Measurements from ENCODE around the gene CDC5L.

Gene CDC5L

DNA sequence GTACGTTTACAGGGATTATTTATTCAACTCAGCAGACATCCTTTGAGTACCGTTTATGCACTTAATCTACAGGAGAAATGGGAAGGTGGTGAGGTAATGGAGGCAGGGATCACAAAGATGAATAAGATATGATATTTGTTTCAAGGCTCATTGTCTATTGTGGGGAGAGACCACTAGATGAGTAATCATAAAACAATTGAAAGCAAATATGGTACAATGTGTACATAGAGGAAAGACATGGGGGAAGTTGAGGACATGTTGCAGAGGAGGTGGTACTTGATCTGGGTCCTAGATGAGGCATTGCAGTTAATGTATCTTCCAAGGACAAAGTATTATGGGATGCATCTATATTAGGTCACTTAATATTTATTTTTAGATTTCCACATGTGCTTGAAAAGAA lies 13.7 kb upstream of the CDC5L start:
- no peak for DNase-seq (ENCODE audit: low read depth)

DNA sequence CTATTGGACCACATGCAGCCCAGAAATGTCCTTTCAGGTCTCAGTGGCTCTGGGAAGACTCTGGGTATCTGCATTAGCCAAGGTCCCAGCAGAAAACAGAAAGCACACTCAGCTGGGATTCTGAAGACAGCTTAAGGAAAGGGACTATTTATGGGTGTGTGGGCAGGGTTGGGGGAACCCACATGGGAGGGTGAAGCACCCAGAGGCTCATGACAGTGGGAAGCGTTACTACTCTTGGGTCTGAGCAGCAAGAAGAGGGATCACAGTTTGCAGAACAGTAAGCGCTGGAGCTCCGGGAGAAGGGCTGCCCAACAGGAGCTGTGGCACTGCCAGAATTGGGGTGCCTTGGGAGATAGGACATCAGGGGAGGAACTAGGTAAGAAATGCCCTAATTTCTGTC lies 12.4 kb upstream of the CDC5L start:
- no peak for DNase-seq (ENCODE audit: low read depth)

DNA sequence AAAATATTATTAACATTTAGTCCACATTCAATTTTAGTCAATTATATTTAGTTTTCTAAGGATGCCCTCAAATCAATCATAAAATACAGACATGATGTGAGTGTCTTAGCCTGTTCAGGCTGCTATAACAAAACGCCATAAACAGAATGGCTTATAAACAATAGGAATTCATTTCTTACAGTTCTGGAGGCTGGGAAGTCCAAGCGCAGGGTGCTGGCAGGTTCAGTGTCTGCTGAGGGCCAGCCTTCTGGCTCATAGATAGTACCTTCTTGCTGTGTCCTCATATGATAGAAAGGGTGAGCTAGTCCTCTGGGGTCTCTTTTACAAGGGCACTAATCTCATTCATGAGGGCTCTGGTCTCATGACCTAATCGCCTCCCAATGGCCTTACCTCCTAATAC lies 10.0 kb upstream of the CDC5L start:
- DNase-seq (ENCODE audit: low read depth) = no peak

DNA sequence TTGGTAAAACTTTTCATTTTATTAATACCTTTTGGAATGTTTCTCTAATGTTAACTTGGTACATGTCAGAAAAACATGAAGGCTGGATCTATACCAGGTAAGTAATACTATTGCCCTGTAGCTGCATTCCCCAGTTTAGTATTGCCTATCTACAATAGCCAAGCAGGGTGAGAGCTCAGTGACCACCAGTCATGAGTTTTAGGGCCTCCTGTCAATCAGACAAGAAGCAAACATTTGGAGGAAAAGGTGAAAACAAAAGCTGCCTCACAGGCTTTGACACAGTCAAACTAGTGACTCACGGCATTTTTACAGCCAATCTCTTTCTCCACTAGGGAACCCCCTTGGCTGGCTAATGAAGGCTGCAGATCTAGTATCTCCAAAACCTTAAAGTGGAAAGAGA lies 9.5 kb upstream of the CDC5L start:
- no peak for DNase-seq (ENCODE audit: low read depth)

GRCh38 chr6:44381739-44382138 lies 5.8 kb upstream of the CDC5L start:
- no peak for DNase-seq (ENCODE audit: low read depth)

GRCh38 chr6:44386364-44386928 lies 1.1 kb upstream of the CDC5L start:
- no peak for DNase-seq (ENCODE audit: low read depth)

GRCh38 chr6:44386929-44387345 lies 569 bp upstream of the CDC5L start:
- peak; percentile 31 for DNase-seq (ENCODE audit: low read depth)

DNA sequence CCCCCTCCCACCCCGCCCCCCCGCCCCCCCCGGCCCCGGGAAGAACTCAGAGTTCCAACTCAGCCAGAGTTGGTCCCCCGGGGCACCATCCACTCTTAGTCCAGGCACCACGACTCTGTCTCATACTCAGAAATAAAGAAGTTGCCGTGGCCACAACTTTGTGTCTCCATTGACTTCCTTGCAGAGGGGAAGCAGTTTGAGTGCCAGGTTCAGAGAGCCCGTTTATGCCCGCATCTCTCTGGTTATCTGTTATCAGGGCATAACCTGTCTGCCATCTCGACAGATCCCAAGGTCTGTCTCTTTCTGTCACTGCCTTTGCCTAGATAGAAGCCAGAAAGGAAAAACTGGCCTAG lies 605 bp downstream of the CDC5L start:
- no peak for DNase-seq (ENCODE audit: low read depth)

DNA sequence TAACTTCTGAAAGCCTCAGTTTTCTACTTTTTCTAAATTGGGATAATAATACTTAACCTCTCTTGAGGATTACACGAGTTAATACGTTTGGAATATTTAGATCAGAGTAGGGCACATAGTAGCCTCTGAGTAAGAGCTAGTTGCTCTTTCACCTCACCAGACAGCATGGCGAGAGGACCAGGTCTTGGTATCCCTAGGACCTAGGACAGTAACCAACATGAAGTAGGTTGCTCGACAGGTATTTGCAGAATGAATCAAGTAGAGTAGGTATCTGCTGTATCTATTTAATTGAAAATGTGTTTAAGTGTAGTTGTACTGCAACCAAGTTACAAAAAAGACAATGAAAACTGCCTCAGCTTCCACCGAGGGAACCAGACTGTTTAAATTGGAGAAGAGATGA lies 1.4 kb downstream of the CDC5L start:
- no peak for DNase-seq (ENCODE audit: low read depth)

DNA sequence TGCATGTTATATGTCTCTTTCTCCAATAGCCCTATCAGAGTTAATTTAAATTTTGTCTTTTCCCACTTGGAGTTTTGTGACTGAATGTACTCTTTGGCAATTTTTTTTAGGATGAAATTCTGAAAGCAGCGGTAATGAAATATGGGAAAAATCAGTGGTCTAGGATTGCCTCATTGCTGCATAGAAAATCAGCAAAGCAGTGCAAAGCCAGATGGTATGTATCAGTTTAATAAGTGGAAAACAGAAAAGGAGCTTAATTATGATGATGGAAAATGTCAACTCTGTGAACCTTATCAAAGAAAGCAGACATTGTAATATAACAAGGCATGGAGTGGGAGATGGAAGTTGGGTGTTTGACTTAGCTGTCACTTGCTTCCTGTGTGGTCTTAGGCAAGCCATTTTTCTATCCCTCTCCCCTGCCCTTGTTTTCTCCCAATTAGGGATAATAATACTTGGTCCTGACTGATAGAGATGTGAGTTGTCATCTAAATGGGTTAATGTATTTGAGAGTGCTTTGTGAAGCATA lies 2.7 kb downstream of the CDC5L start:
- DNase-seq (ENCODE audit: low read depth) = no peak

DNA sequence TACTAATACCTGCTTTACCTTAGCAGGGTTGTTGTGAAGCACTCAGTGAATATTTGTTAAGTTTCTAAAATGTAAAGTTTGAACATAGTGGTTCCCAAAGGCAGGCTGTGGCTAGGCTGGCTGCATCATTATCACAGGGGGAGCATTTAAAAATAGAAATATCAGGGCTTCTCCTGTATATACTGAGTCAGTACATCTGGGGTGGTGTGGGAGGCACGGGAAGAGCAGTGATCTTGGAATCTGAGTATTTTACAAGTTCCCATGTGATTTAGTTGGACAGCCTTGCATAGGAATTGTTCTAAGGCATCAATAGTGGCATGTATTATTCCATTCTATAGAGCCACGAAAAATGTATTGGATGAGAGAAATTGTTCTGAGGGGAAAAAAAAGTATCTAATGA lies 8.0 kb downstream of the CDC5L start:
- DNase-seq (ENCODE audit: low read depth) = no peak

DNA sequence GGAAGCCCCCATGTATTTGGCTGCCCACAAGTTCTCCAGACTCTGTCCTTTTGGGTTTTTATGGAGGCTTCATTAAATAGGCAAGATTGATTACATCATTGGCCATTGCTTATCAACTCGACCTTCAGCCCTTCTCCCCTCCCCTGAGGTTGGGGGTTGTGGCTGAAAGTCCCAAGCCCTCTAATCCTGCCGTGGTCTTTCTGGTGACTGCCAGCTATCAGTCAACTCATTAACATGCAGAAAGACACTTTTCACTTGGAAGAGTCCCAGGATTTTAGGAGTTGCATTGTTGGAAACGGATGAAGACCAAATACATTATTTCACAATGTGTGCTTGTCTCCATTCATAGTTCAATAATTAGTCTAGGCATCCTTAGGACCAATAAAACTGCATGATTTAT lies 9.5 kb downstream of the CDC5L start:
- no peak for DNase-seq (ENCODE audit: low read depth)

- DNase-seq (ENCODE audit: low read depth) = no peak
Measured at GRCh38 chr6:44397424-44398164, 10.1 kb downstream of the CDC5L start.

- DNase-seq (ENCODE audit: low read depth) = no peak
Measured at GRCh38 chr6:44399991-44400390, 12.5 kb downstream of the CDC5L start.

- DNase-seq (ENCODE audit: low read depth) = no peak
Measured at GRCh38 chr6:44400572-44400971, 13.1 kb downstream of the CDC5L start.

GRCh38 chr6:44401138-44401537 lies 13.6 kb downstream of the CDC5L start:
- DNase-seq (ENCODE audit: low read depth) = no peak

GRCh38 chr6:44404022-44404714 lies 16.7 kb downstream of the CDC5L start:
- DNase-seq (ENCODE audit: low read depth) = no peak

GRCh38 chr6:44404715-44405099 lies 17.2 kb downstream of the CDC5L start:
- no peak for DNase-seq (ENCODE audit: low read depth)

- DNase-seq (ENCODE audit: low read depth) = no peak
Measured at GRCh38 chr6:44407951-44408670, 20.6 kb downstream of the CDC5L start.

- no peak for DNase-seq (ENCODE audit: low read depth)
Measured at GRCh38 chr6:44409207-44409794, 21.8 kb downstream of the CDC5L start.

DNA sequence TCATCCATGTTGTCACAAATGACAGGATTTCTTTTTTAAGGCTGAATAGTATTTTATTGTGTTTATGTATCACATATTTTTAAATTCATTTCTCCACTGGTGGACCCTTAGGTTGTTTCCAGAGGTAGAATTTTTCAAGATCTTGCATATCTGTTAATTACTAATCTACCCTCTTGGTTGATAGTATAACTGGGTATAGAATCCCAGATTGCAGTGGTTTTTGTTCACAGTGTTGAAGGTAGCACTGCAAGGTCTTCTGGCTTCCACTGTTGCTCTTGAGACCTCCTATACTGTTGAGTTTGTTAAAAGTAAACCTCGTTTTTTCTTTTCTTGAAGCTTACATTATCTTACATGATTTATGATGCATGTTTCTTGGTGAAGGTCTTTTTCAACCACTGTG lies 22.9 kb downstream of the CDC5L start:
- DNase-seq (ENCODE audit: low read depth) = no peak

GRCh38 chr6:44411141-44411540 lies 23.6 kb downstream of the CDC5L start:
- no peak for DNase-seq (ENCODE audit: low read depth)

Data from GM04503 (cell line).